Hepatocyte (in vitro differentiated cells): ENCODE measurements around the gene TJP2. TPM values are rescaled to one million over a fixed set of nuclear protein-coding genes. Genes with fewer than 3 reads are reported as not detected.

Source experiments
- DNase-seq: peaks from one replicate; pipeline ENCODE4 v3.0.0-alpha.2; 2016; ENCODE audit warnings: low spot score
- H2AFZ ChIP-seq: fragments of 200-600 bp; sonication (generic); 2 replicates; pipeline ENCODE4 v1.6.0; 2016; ENCODE audit warnings: antibody characterized with exemption, mild to moderate bottlenecking
- H3K27ac ChIP-seq: fragments of 200-600 bp; sonication (generic); 2 replicates; pipeline ENCODE4 v1.5.1; 2016; ENCODE audit warnings: mild to moderate bottlenecking
- H3K27me3 ChIP-seq: fragments of 200-600 bp; sonication (generic); 2 replicates; pipeline ENCODE4 v1.6.1; 2016
- H3K36me3 ChIP-seq: fragments of 200-600 bp; sonication (generic); replicated peaks from 2 replicates; pipeline ENCODE4 v1.5.1; 2016; ENCODE audit warnings: low read depth; ENCODE audit not compliant: insufficient read depth
- H3K4me1 ChIP-seq: fragments of 200-600 bp; sonication (generic); 2 replicates; pipeline ENCODE4 v1.5.1; 2016; ENCODE audit warnings: mild to moderate bottlenecking, moderate library complexity; ENCODE audit not compliant: insufficient read depth
- H3K4me2 ChIP-seq: fragments of 200-600 bp; sonication (generic); 2 replicates; pipeline ENCODE4 v1.6.0; 2016
- H3K4me3 ChIP-seq: fragments of 200-600 bp; sonication (generic); 2 replicates; pipeline ENCODE4 v1.5.1; 2016; ENCODE audit warnings: mild to moderate bottlenecking
- H3K79me2 ChIP-seq: fragments of 200-600 bp; sonication (generic); 2 replicates; pipeline ENCODE4 v1.6.0; 2017; ENCODE audit warnings: mild to moderate bottlenecking
- H3K9me2 ChIP-seq: fragments of 200-600 bp; sonication (generic); replicated peaks from 2 replicates; pipeline ENCODE4 v1.6.0; 2017; ENCODE audit warnings: mild to moderate bottlenecking; ENCODE audit not compliant: insufficient read depth
- H3K9me3 ChIP-seq: fragments of 200-600 bp; sonication (generic); 2 replicates; pipeline ENCODE4 v1.5.1; 2016; ENCODE audit warnings: low read depth, mild to moderate bottlenecking
- H4K20me1 ChIP-seq: fragments of 200-600 bp; sonication (generic); 2 replicates; pipeline ENCODE4 v1.6.0; 2016; ENCODE audit warnings: mild to moderate bottlenecking; ENCODE audit not compliant: insufficient read depth, poor library complexity, severe bottlenecking
- EZH2 ChIP-seq: fragments of 200-600 bp; sonication (generic); IDR thresholded peaks from 2 replicates; pipeline ENCODE4 v1.6.1; 2016; ENCODE audit warnings: antibody characterized with exemption, mild to moderate bottlenecking, borderline replicate concordance
- EZH2phosphoT487 ChIP-seq: fragments of 200-600 bp; sonication (generic); IDR thresholded peaks from one replicate; pipeline ENCODE4 v1.6.1; 2018; ENCODE audit warnings: antibody characterized with exemption, mild to moderate bottlenecking, low read depth, moderate library complexity; ENCODE audit not compliant: unreplicated experiment, severe bottlenecking
- WGBS: methylation state at CpG from one replicate; pipeline ENCODE4 v1.1.6; 2016; ENCODE audit warnings: low lambda C conversion rate; ENCODE audit errors: missing lambda C conversion rate; 5-methylcytosine and 5-hydroxymethylcytosine counted together
- polyA plus RNA-seq: library from polyadenylated mRNA; unstranded; fragments of >200 nt; fragmentation: Nextera tagmentation; extraction: Ambion mirVana; gene quantifications from 2 replicates; pipeline ENCODE4 v1.2.1, GENCODE V29; 2016
- total RNA-seq: library from RNA; depleted of rRNA; stranded (reverse); fragments of >200 nt; gene quantifications from 2 replicates; pipeline ENCODE4 v1.2.3, GENCODE V29; 2014
- TF ChIP-seq, protein P1 (sequence below): fragments of 200-600 bp; sonication (generic); IDR thresholded peaks from 2 replicates; pipeline ENCODE4 v1.5.1; 2016; ENCODE audit warnings: antibody characterized with exemption, mild to moderate bottlenecking; ENCODE audit not compliant: poor library complexity

The TJP2 gene
- total and polyA plus RNA-seq, 2 experiments from 2014 or later: 67.2 to 131 TPM

GRCh38 chr9:69195668-69196067 is 21.6 kb downstream of the TJP2 start:
- H3K27ac ChIP-seq: no peak overlapping the region
- 65% methylated on average over 3 of the region's 3 CpGs for WGBS
- H3K4me2 ChIP-seq: no peak overlapping the region
- peaks cover 31% of the 10 kb centered on the region for H3K4me1 ChIP-seq
- DNase-seq: no peak
- no peaks in the 10 kb centered on the region for H3K36me3 ChIP-seq
- H4K20me1 ChIP-seq: peaks cover 16% of the 10 kb centered on the region
- H2AFZ ChIP-seq: no peak overlapping the region
- TF ChIP-seq, protein P1, sequence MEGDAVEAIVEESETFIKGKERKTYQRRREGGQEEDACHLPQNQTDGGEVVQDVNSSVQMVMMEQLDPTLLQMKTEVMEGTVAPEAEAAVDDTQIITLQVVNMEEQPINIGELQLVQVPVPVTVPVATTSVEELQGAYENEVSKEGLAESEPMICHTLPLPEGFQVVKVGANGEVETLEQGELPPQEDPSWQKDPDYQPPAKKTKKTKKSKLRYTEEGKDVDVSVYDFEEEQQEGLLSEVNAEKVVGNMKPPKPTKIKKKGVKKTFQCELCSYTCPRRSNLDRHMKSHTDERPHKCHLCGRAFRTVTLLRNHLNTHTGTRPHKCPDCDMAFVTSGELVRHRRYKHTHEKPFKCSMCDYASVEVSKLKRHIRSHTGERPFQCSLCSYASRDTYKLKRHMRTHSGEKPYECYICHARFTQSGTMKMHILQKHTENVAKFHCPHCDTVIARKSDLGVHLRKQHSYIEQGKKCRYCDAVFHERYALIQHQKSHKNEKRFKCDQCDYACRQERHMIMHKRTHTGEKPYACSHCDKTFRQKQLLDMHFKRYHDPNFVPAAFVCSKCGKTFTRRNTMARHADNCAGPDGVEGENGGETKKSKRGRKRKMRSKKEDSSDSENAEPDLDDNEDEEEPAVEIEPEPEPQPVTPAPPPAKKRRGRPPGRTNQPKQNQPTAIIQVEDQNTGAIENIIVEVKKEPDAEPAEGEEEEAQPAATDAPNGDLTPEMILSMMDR: no peak
- TF ChIP-seq EZH2phosphoT487: no peak
- TF ChIP-seq EZH2: no peak
- no peaks in the 10 kb centered on the region for H3K9me3 ChIP-seq
- peaks cover 94% of the 10 kb centered on the region for H3K79me2 ChIP-seq
- H3K4me3 ChIP-seq: no peak overlapping the region
- H3K27me3 ChIP-seq: no peaks in the 10 kb centered on the region
- no peaks in the 10 kb centered on the region for H3K9me2 ChIP-seq

GRCh38 chr9:69197687-69198086 is 23.6 kb downstream of the TJP2 start:
- H3K27me3 ChIP-seq: no peaks in the 10 kb centered on the region
- H3K9me2 ChIP-seq: no peaks in the 10 kb centered on the region
- 94% methylated on average over 4 of the region's 4 CpGs for WGBS
- no peak overlapping the region for H3K4me2 ChIP-seq
- TF ChIP-seq EZH2: no peak
- TF ChIP-seq EZH2phosphoT487: no peak
- TF ChIP-seq, protein P1: no peak
- H3K4me1 ChIP-seq: peaks cover 16% of the 10 kb centered on the region
- H3K4me3 ChIP-seq: no peak overlapping the region
- no peaks in the 10 kb centered on the region for H3K36me3 ChIP-seq
- H3K27ac ChIP-seq: no peak overlapping the region
- no peak for DNase-seq
- H2AFZ ChIP-seq: no peak overlapping the region
- peaks cover 16% of the 10 kb centered on the region for H4K20me1 ChIP-seq
- H3K79me2 ChIP-seq: peaks cover 95% of the 10 kb centered on the region
- H3K9me3 ChIP-seq: no peaks in the 10 kb centered on the region

DNA sequence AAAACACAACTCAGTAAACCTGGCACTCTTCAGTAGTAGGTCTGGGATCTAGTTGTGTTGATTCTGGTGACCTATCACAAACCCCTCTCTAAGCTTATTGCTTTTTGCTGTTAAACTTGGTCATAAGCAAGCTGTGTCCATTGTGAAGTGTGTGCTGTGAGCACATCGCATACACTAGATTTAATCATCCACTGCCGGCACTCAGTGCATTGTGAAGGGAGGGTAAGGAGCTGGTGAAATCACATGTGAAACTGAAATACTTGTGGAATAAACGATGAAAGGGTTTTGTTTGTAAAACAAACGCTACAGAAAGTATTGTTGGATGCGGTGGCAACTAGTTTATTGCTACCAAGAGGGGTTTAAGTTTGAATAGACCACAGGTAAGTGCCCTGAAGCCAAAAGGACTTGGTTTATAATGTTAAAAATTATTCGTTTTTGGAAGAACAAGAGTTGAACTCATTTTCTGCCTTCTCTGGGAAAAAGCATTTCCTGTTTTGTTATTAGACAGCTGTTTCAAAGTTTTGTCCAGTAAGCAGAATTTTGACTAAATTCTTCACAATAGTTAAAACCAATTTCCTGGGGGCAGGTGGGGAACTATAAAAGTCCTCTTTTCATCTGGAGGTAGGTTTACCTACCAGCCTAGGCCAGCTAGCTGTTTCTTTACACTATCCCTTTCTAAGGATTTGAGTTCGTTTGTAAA is 24.6 kb downstream of the TJP2 start:
- Histone ChIP-seq H3K9me3 (no peaks in the 10 kb centered on the region), H2AFZ (no peak overlapping the region), H3K4me1 (peaks cover 13% of the 10 kb centered on the region), H3K36me3 (no peaks in the 10 kb centered on the region), H3K27me3 (no peaks in the 10 kb centered on the region), H3K4me2 (no peak overlapping the region), H3K4me3 (no peak overlapping the region), H4K20me1 (peaks cover 16% of the 10 kb centered on the region), H3K79me2 (peaks cover 86% of the 10 kb centered on the region), H3K27ac (no peak overlapping the region), H3K9me2 (no peaks in the 10 kb centered on the region)
- WGBS: 47% methylated on average over 7 of the region's 7 CpGs
- TF ChIP-seq, protein P1: no peak
- no peak for TF ChIP-seq EZH2phosphoT487
- TF ChIP-seq EZH2: no peak
- no peak for DNase-seq
